22Rv1 (cell line): ENCODE results near the gene ADGRB3.

Experiments
- CTCF ChIP-seq: fragments of 450-650 bp; IDR thresholded peaks from 2 replicates; pipeline ENCODE4 v1.5.1; 2017; ENCODE audit warnings: mild to moderate bottlenecking
- ZFX ChIP-seq: fragments of 450-650 bp; IDR thresholded peaks from 2 replicates; pipeline ENCODE4 v1.6.1; 2017; ENCODE audit warnings: antibody characterized with exemption, borderline replicate concordance

DNA sequence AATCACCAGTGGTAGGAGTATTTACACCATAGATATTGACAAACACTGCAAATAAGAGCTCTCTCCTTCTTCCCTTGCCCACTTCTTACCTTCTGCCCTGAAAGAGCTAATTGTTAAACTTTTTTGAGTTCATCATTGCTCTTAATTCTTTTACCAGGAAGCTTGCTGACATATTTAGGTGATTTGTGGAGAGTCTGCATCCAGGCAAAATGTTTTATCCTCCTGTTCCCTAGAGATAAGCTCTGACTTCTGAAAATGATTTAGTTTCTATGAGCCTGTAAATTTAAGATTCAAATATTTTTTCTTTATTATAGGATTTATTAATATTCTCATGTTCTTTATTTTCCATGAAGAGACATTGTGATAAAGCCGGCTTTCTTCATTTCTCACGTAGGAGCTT lies 81.5 kb downstream of the ADGRB3 start:
- TF ChIP-seq CTCF (no peak), ZFX (no peak)
